ENCODE results near the gene ATP1B3.
"Not testable (repeated sequence)": the region's sequence is repeated elsewhere in the genome, so short reads cannot be mapped to it uniquely, and the experiment has no call there.

Gene ATP1B3

DNA sequence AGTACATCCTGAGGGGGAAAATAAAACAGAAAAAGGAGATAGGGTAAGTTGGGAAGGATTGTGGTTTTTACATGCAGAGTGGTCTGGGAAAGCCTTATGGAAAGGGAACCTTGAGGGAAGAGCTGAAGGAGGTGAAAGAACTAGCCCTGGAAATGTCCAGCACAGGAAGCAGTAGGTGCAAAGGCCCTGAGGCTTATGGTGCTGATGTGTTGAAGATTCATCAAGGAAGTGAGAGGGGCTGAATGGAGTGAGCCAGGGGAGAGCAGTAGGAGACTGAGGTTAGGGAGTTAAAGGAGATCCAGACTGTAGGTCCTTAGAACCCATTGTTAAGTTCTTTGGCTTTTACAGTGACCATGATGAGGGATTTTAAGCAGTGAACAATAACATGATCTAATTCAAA, 33.0 kb downstream of the ATP1B3 start:
- DNase-seq = no peak

DNA sequence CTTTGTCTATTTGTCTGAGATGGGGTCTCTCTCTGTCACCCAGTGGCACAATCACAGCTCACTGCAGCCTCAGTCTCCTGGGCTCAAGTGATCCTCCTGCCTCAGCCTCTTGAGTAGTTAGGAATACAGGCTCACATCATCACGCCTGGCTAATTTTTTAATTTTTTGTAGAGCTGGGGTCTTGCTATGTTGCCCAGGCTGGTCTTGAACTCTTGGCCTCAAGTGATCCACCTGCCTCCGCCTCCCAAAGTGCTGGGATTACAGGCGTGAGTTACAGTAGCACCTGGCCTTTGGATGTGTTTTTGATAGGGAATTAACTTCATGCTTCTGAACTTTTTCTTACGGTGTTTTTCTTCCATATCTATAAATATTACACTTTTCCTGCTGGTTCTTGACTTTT, 33.5 kb downstream of the ATP1B3 start:
- DNase-seq = not testable (repeated sequence)

DNA sequence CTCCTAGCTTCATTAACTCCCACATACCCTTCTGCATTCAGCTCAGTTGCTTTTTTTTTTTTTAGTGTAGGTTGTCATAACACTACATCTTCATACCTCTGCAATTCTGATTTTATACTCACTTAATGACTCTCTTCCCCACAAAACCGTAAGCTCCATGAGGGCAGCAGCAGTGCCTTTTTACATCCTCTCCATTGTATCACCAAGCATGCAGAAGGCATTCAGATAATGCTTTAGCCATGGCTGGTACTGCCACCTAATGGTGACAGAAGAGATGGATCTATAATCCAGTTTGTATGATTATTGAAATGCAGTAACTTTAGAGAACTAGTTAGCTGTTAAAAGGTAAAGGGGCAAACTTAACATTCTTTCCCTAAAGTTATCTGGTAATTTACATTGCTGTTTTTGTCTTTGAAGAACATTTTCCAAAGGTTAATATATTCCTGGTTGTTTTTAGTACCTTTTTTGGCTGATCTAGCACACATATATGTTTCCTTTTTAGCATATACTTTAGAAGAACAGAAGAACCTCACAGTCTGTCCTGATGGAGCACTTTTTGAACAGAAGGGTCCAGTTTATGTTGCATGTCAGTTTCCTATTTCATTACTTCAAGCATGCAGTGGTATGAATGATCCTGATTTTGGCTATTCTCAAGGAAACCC, 36.8 kb downstream of the ATP1B3 start:
- DNase-seq = peak; percentile 7

DNA sequence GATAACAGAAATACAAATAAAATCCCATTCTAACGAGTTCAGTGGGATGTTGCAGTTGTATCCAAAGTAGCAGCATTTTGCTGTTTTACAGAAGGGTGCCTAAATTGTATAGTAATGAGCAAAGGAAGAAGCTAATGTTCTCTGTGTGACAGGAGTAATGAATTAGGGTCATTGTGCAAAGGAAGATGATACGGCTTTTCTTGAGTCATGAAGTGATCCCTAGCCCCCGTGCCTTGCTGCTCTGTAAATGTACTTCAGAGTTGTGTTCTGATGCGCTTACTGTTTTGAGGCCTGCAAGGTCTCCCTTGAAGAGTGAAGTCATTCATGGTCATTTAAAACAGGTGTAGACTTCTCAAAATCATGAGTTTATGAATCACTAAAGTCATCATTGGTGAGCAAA, 37.9 kb downstream of the ATP1B3 start:
- no peak for DNase-seq

DNA sequence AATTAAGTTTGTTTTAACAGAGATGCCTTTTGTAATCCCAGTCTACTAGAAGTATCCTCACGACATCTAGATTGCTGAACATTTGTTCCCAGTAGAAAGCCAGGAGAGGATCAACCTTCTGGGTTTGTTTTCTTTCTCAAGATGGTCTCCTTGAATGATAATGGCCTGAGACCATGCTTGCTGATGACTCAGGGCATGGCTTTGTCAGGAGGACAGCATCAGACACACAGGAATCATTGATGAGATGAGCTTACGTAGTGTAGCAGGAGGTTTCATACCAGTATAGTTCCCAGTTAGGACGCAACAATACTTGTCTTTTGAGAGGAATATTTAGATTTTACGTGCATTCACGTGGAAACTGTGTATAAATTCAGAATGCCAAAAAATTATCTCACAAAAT, 38.6 kb downstream of the ATP1B3 start:
- DNase-seq = no peak

DNA sequence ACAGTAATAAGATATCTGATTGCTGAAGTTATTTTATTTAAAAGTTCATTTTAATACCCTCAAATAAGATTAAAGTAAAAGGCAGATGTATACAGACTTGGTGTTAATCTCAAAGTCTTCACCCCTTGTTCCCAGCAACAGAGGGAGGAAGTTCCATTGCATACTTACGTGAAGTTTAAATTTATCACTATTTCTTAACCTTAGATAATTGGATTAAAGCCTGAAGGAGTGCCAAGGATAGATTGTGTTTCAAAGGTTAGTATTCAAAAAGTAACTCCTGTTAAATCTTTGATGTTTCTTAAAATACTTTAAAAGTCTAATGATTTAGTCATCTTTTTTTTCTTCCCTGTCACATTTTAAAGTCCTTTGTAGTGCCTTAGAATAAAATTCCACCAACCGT, 39.3 kb downstream of the ATP1B3 start:
- no peak for DNase-seq

GRCh38 chr3:141920701-141921100, 44.3 kb downstream of the ATP1B3 start:
- no peak for DNase-seq

DNA sequence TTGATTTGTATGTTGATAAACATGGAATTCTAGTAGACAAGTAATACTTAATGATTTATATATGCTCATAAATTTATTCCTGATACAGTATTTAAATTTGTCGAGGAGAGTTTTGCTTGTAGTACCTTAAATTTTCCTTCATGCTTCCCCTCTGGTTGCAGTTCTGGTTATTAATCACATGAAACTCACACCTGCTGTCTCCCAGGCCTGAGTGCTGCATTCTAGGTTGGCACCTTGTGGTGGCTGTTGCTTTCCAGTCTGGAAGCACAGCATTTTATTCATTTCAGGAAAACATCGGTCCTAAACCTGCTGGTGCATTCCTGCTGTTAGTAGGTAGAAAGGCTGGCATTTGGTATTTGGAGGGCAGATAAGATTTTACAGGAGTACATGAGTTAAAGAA, 44.9 kb downstream of the ATP1B3 start:
- DNase-seq = no peak

- not testable (repeated sequence) for DNase-seq
Measured at GRCh38 chr3:141925677-141926076, 49.2 kb downstream of the ATP1B3 start.

- no peak for DNase-seq
Measured at GRCh38 chr3:141926929-141927328, 50.5 kb downstream of the ATP1B3 start.

DNA sequence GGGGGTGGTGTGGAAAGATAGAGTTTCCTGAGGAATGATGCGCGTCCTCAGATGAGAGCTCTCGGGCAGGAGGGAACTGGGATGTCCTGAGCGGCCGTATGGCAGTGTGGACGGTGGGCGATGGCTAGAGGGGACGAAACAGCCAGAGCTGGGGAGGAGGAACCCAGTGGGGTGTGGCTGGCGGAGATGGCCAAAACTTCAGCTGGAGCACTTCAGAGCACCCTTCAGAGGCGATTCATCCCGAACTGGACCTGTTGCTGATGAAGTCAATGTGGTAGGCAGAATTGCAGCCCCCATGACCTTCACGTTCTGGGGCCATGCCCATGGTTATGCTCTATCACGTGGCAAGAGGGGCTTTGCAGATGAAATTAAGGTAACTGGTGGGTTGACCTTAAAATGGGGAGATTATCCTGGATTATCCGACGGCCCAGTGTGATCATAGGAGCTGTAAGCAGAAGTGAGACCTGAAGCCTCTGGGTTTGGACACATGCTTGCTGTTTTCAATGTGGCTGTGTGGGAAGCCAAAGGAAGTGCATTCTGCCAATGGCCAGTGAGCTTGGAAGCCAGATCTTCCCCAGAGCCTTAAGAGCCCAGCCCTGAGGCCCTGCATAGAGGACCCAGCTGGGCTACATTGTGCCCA, 52.3 kb downstream of the ATP1B3 start:
- DNase-seq = no peak

GRCh38 chr3:141929341-141929995, 53.0 kb downstream of the ATP1B3 start:
- DNase-seq = no peak

- DNase-seq = no peak
Measured at GRCh38 chr3:141930801-141931200, 54.4 kb downstream of the ATP1B3 start.

DNA sequence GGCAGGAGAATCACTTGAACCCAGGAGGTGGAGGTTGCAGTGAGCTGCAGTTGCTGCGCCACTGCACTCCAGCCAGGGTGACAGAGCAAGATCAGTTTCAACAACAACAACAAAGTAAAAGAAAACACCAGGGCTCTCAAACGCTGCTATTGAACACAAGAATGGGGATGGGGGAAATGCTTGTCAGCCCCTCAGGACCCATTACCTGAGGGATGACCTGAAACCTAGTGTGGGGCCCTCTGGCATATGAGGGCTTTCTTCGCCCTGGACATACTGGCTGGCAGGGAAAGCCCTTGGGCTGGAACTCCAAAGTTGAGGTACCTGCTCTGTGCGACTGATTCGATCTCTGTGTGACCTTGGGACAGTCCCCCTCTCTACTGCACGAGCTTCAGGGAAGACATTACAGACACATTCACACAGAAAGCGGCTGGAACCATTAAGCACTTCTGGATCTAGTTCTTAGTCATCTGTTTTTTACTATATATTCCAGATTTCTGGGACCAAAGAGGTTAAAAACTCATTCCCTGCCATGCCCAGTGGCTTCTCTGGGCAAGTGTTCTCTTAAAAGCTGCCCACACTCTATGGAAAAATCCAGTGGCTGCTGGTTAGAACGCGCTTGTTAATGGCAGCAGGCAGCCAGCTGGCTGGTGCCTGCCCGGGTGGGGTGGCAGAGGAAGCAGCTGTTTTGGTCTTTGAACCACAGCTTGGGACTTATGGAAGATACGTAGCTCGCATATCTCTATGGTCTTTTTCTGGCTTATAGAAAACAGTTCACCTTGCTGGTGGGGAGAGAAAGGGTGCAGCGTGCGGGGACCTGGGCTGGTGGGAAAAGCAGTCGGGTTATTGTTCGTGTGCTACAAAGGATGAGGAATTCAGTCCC, 57.2 kb downstream of the ATP1B3 start:
- DNase-seq = no peak

GRCh38 chr3:141934354-141934753, 57.9 kb downstream of the ATP1B3 start:
- DNase-seq = no peak

- DNase-seq = no peak
Measured at GRCh38 chr3:141938011-141938500, 61.6 kb downstream of the ATP1B3 start.

GRCh38 chr3:141939759-141940158, 63.3 kb downstream of the ATP1B3 start:
- DNase-seq = no peak

- DNase-seq = no peak
Measured at GRCh38 chr3:141940194-141940776, 63.8 kb downstream of the ATP1B3 start.

DNA sequence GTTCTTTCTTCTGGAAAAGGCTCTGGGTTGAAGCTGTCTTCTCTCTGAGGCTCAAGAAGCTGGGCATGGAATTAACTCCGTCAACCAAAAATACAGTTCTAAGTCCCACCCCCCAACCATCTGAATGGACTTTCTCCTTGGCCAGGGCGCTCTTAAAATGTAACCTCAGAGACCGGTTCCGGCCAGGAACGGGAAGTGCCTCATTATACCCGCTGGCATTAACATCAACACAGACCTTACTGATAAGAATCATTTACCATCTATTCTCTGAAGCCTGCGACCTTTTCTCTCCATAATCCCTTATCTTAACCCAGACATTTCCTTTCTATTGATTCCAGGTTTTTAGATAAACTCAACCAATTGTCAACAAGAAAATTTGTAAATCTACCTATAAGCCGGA, 64.7 kb downstream of the ATP1B3 start:
- no peak for DNase-seq

DNA sequence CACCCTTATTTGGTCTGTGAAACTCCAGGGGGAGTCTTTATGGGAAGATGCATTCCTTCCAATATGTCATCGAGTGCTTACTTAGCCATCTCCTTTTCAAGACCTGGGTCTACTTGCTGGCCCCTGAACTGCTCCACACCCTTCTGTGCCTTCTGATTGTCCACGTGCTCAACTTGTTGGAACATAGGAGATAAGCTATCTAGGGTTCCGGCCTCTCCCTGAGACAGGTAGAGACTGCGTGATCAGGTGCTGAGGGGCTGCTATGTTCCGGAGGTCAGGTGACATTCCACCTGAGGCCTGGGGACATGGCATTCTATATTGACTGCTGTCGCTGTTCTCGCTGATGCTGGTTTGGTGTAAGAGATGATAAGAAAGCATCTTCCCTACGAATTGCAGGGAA, 65.6 kb downstream of the ATP1B3 start:
- DNase-seq = no peak

DNA sequence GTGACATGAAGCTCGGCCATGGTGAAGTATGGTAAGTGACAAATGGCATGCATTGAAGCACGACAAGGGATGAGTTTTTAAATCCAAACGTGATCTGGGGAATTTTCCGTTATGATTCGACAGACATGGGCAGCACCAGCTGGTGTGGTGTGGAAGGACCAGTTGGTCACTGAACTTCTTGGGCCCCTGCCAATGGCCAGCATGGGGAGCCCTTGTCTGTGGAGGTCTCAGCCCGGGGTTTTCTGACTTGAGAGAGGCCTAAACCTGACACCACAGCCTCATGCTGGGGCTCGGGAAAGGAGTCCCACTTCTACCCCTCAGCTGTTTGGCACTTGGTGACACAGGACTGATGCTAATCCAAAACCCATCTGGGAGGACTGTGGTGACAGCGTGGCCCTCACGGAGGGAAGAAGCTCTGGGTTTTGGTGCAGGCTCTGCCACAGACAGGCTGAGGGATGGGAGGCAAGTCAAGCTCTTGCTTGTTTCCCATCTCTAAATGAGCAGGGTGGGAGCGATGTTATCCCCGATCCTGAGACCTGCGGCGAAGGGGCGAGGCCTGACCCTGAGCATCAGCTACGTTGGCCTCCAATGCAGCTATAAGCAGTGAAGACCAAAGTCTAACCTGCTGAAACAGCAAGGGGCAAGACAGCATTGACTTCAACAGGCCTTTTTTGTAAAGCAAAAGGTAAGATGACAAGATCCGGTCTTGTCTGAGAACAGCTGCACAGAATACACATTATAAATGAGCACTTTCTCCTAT, 69.5 kb downstream of the ATP1B3 start:
- DNase-seq = no peak

- DNase-seq = no peak
Measured at GRCh38 chr3:141949399-141949798, 73.0 kb downstream of the ATP1B3 start.

Measured in NCI-H510A (cell line).